ENCODE measurements around the gene STX18.
"Not testable (repeated sequence)": the region's sequence is repeated elsewhere in the genome, so short reads cannot be mapped to it uniquely, and the experiment has no call there.

Gene STX18

GRCh38 chr4:4425119-4425690 lies 116.6 kb downstream of the STX18 start:
- Histone ChIP-seq H3K36me3 (ENCODE audit: insufficient read depth, low read length) (peaks cover 4% of the 10 kb centered on the region; the same call in 1 of the 2 replicates), H3K4me1 (ENCODE audit: insufficient read depth, low read length) (peaks cover 34% of the 10 kb centered on the region)

GRCh38 chr4:4424499-4425115 lies 117.2 kb downstream of the STX18 start:
- no peaks in the 10 kb centered on the region for H3K9me3 ChIP-seq (ENCODE audit: control insufficient read depth, insufficient read depth, low read length)
- H3K36me3 ChIP-seq (ENCODE audit: insufficient read depth, low read length) = peaks cover 4% of the 10 kb centered on the region
- no peak overlapping the region for H3K9ac ChIP-seq (ENCODE audit: low read depth, low read length)
- peaks cover 34% of the 10 kb centered on the region for H3K4me1 ChIP-seq (ENCODE audit: insufficient read depth, low read length)

More at GRCh38 chr4:4425119-4425690, 116.6 kb downstream of the STX18 start:
- Histone ChIP-seq H3K9ac (ENCODE audit: low read depth, low read length) (no peak overlapping the region), H3K9me3 (ENCODE audit: control insufficient read depth, insufficient read depth, low read length) (no peaks in the 10 kb centered on the region)

- no peak overlapping the region for H3K9ac ChIP-seq (ENCODE audit: low read depth, low read length)
- H3K36me3 ChIP-seq (ENCODE audit: insufficient read depth, low read length) = peaks cover 4% of the 10 kb centered on the region
- H3K4me1 ChIP-seq (ENCODE audit: insufficient read depth, low read length) = peaks cover 34% of the 10 kb centered on the region
- no peaks in the 10 kb centered on the region for H3K9me3 ChIP-seq (ENCODE audit: control insufficient read depth, insufficient read depth, low read length)
Observed at GRCh38 chr4:4423706-4424498, 117.9 kb downstream of the STX18 start.

- H3K36me3 ChIP-seq (ENCODE audit: insufficient read depth, low read length) = peaks cover 4% of the 10 kb centered on the region
Observed at GRCh38 chr4:4422856-4423499, 118.9 kb downstream of the STX18 start.

GRCh38 chr4:4422117-4422516 lies 119.7 kb downstream of the STX18 start:
- H3K9ac ChIP-seq (ENCODE audit: low read depth, low read length); H3K36me3 ChIP-seq (ENCODE audit: insufficient read depth, low read length); H3K9me3 ChIP-seq (ENCODE audit: control insufficient read depth, insufficient read depth, low read length): not testable (repeated sequence)
- H3K4me1 ChIP-seq (ENCODE audit: insufficient read depth, low read length) = peaks cover 18% of the 10 kb centered on the region

More at GRCh38 chr4:4422856-4423499, 118.9 kb downstream of the STX18 start:
- Histone ChIP-seq H3K9me3 (ENCODE audit: control insufficient read depth, insufficient read depth, low read length) (no peaks in the 10 kb centered on the region), H3K4me1 (ENCODE audit: insufficient read depth, low read length) (peaks cover 27% of the 10 kb centered on the region), H3K9ac (ENCODE audit: low read depth, low read length) (no peak overlapping the region)

- Histone ChIP-seq H3K9me3 (ENCODE audit: control insufficient read depth, insufficient read depth, low read length) (no peaks in the 10 kb centered on the region), H3K9ac (ENCODE audit: low read depth, low read length) (no peak overlapping the region), H3K36me3 (ENCODE audit: insufficient read depth, low read length) (peaks cover 4% of the 10 kb centered on the region), H3K4me1 (ENCODE audit: insufficient read depth, low read length) (peaks cover 10% of the 10 kb centered on the region)
Observed at GRCh38 chr4:4421356-4421755, 120.5 kb downstream of the STX18 start.

GRCh38 chr4:4420421-4420820 lies 121.4 kb downstream of the STX18 start:
- Histone ChIP-seq H3K36me3 (ENCODE audit: insufficient read depth, low read length) (peaks cover 4% of the 10 kb centered on the region), H3K9ac (ENCODE audit: low read depth, low read length) (no peak overlapping the region), H3K4me1 (ENCODE audit: insufficient read depth, low read length) (peaks cover 7% of the 10 kb centered on the region; the same call in 1 of the 2 replicates), H3K9me3 (ENCODE audit: control insufficient read depth, insufficient read depth, low read length) (no peaks in the 10 kb centered on the region)

- H3K36me3 ChIP-seq (ENCODE audit: insufficient read depth, low read length) = peaks cover 4% of the 10 kb centered on the region
- no peak overlapping the region for H3K9ac ChIP-seq (ENCODE audit: low read depth, low read length)
- no peaks in the 10 kb centered on the region for H3K9me3 ChIP-seq (ENCODE audit: control insufficient read depth, insufficient read depth, low read length)
- H3K4me1 ChIP-seq (ENCODE audit: insufficient read depth, low read length) = peaks cover 3% of the 10 kb centered on the region; the same call in 1 of the 2 replicates
Observed at GRCh38 chr4:4419896-4420295, 122.0 kb downstream of the STX18 start.

GRCh38 chr4:4418676-4419390 lies 123.0 kb downstream of the STX18 start:
- Histone ChIP-seq H3K9me3 (ENCODE audit: control insufficient read depth, insufficient read depth, low read length) (no peaks in the 10 kb centered on the region), H3K4me1 (ENCODE audit: insufficient read depth, low read length) (peaks cover 3% of the 10 kb centered on the region; the same call in 1 of the 2 replicates), H3K9ac (ENCODE audit: low read depth, low read length) (no peak overlapping the region), H3K36me3 (ENCODE audit: insufficient read depth, low read length) (peaks cover 4% of the 10 kb centered on the region)

- H3K36me3 ChIP-seq (ENCODE audit: insufficient read depth, low read length) = peaks cover 4% of the 10 kb centered on the region
- no peaks in the 10 kb centered on the region for H3K4me1 ChIP-seq (ENCODE audit: insufficient read depth, low read length)
- H3K9me3 ChIP-seq (ENCODE audit: control insufficient read depth, insufficient read depth, low read length) = no peaks in the 10 kb centered on the region
- H3K9ac ChIP-seq (ENCODE audit: low read depth, low read length) = no peak overlapping the region
Observed at GRCh38 chr4:4417886-4418285, 124.0 kb downstream of the STX18 start.

- Histone ChIP-seq H3K36me3 (ENCODE audit: insufficient read depth, low read length) (peaks cover 4% of the 10 kb centered on the region), H3K9me3 (ENCODE audit: control insufficient read depth, insufficient read depth, low read length) (no peaks in the 10 kb centered on the region), H3K9ac (ENCODE audit: low read depth, low read length) (no peak overlapping the region), H3K4me1 (ENCODE audit: insufficient read depth, low read length) (no peaks in the 10 kb centered on the region)
Observed at GRCh38 chr4:4416981-4417380, 124.9 kb downstream of the STX18 start.

GRCh38 chr4:4415806-4416805 lies 125.7 kb downstream of the STX18 start:
- no peaks in the 10 kb centered on the region for H3K4me1 ChIP-seq (ENCODE audit: insufficient read depth, low read length)
- H3K9me3 ChIP-seq (ENCODE audit: control insufficient read depth, insufficient read depth, low read length) = no peaks in the 10 kb centered on the region
- no peak overlapping the region for H3K9ac ChIP-seq (ENCODE audit: low read depth, low read length)
- peaks cover 4% of the 10 kb centered on the region for H3K36me3 ChIP-seq (ENCODE audit: insufficient read depth, low read length)
